OCI-LY1 (cell line): Measurements from ENCODE around the gene ETFDH.

Experiments
- H2AFZ ChIP-seq: fragments of 200-600 bp; sonication (generic), shearing (Covaris generic); 2 replicates; pipeline ENCODE4 v1.6.0; 2014; ENCODE audit warnings: antibody characterized with exemption, mild to moderate bottlenecking, low read length
- H3F3A ChIP-seq: fragments of 200-600 bp; sonication (generic), shearing (Covaris generic); 2 replicates; pipeline ENCODE4 v1.6.0; 2014; ENCODE audit warnings: mild to moderate bottlenecking, antibody characterized with exemption, low read length, moderate library complexity; ENCODE audit not compliant: insufficient read depth
- H3K27ac ChIP-seq: fragments of 200-600 bp; sonication (generic); 2 replicates; pipeline ENCODE4 v1.5.1; 2014; ENCODE audit warnings: low read length, mixed run types, mild to moderate bottlenecking, low read depth; ENCODE audit not compliant: poor library complexity, severe bottlenecking
- H3K27me3 ChIP-seq: fragments of 200-600 bp; sonication (generic); 2 replicates; pipeline ENCODE4 v1.6.0; 2014; ENCODE audit warnings: antibody characterized with exemption, mild to moderate bottlenecking, low read length, moderate library complexity; ENCODE audit not compliant: insufficient read depth
- H3K36me3 ChIP-seq: fragments of 200-600 bp; sonication (generic); 2 replicates; pipeline ENCODE4 v1.6.1; 2014; ENCODE audit warnings: mild to moderate bottlenecking, antibody characterized with exemption, low read length, moderate library complexity, mixed read lengths; ENCODE audit not compliant: insufficient read depth
- H3K4me1 ChIP-seq: fragments of 200-600 bp; sonication (generic); 2 replicates; pipeline ENCODE4 v1.5.1; 2014; ENCODE audit warnings: mild to moderate bottlenecking, low read length, moderate library complexity; ENCODE audit not compliant: insufficient read depth, severe bottlenecking
- H3K4me2 ChIP-seq: fragments of 200-600 bp; sonication (generic), shearing (Covaris generic); 2 replicates; pipeline ENCODE4 v1.6.1; 2014; ENCODE audit warnings: low read length
- H3K4me3 ChIP-seq: fragments of 200-600 bp; sonication (generic); 2 replicates; pipeline ENCODE4 v1.5.1; 2014; ENCODE audit warnings: low read length, low read depth, mild to moderate bottlenecking, mixed read lengths; ENCODE audit not compliant: poor library complexity, severe bottlenecking
- H3K79me2 ChIP-seq: fragments of 200-600 bp; shearing (Covaris generic); 2 replicates; pipeline ENCODE4 v1.6.1; 2016; ENCODE audit warnings: mixed run types, low read length, mixed read lengths; ENCODE audit not compliant: insufficient read depth
- H3K9ac ChIP-seq: fragments of 200-600 bp; sonication (generic), shearing (Covaris generic); 2 replicates; pipeline ENCODE4 v1.6.1; 2014; ENCODE audit warnings: mild to moderate bottlenecking, low read length, mixed read lengths
- H3K9me2 ChIP-seq: fragments of 200-600 bp; sonication (generic), shearing (Covaris generic); 2 replicates; pipeline ENCODE4 v1.6.1; 2014; ENCODE audit warnings: low read depth, mild to moderate bottlenecking, low read length, mixed read lengths
- H3K9me3 ChIP-seq: fragments of 200-600 bp; shearing (Covaris generic); 2 replicates; pipeline ENCODE4 v1.6.1; 2014; ENCODE audit warnings: low read length, mixed read lengths
- H4K20me1 ChIP-seq: fragments of 200-600 bp; sonication (generic), shearing (Covaris generic); 2 replicates; pipeline ENCODE4 v1.6.0; 2016; ENCODE audit warnings: mild to moderate bottlenecking, low read length; ENCODE audit not compliant: insufficient read depth
- CTCF ChIP-seq: fragments of 200-600 bp; sonication (generic), shearing (Covaris generic); IDR thresholded peaks from 2 replicates; pipeline ENCODE4 v1.5.1; 2017; ENCODE audit warnings: mild to moderate bottlenecking, antibody characterized with exemption, low read length, moderate library complexity, mixed read lengths
- EZH2 ChIP-seq: fragments of 200-600 bp; sonication (generic), shearing (Covaris generic); IDR thresholded peaks from 2 replicates; pipeline ENCODE4 v1.8.0; 2017; ENCODE audit warnings: borderline replicate concordance, mixed run types, mild to moderate bottlenecking, antibody characterized with exemption, low read length, moderate library complexity, mixed read lengths

Gene ETFDH

DNA sequence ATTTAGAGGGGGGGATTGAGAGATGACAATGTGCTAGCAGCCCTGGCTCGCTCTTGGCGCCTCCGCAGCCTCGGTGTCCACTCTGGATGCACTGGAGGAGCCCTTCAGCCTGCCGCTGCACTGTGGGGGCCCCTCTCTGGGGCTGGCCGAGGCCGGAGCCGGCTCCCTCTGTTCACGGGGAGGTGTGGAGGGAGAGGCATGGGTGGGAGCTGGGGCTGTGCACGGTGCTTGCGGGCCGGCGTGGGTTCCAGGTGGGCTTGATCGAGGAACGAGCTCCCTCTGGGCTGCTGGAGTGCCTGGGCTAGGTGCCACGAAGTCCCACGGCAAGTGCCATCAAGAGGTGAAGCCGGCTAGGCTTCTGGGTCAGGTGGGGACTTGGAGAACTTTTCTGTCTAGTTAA, 7.3 kb upstream of the ETFDH start:
- no peak overlapping the region for H3K9ac ChIP-seq
- no peaks in the 10 kb centered on the region for H3K9me3 ChIP-seq
- H3K79me2 ChIP-seq: peaks cover 9% of the 10 kb centered on the region; the same call in 1 of the 2 replicates
- no peak overlapping the region for H3K4me3 ChIP-seq
- no peaks in the 10 kb centered on the region for H3K27me3 ChIP-seq
- H3K36me3 ChIP-seq: no peaks in the 10 kb centered on the region
- no peak overlapping the region for H3K4me2 ChIP-seq
- no peak overlapping the region for H2AFZ ChIP-seq
- H3K9me2 ChIP-seq: no peaks in the 10 kb centered on the region
- H3K27ac ChIP-seq: no peak overlapping the region
- H4K20me1 ChIP-seq: no peaks in the 10 kb centered on the region
- TF ChIP-seq CTCF (no peak), EZH2 (no peak)
- no peaks in the 10 kb centered on the region for H3F3A ChIP-seq
- H3K4me1 ChIP-seq: no peaks in the 10 kb centered on the region

GRCh38 chr4:158666892-158667291, 5.2 kb upstream of the ETFDH start:
- H3K36me3 ChIP-seq: no peaks in the 10 kb centered on the region
- H3K79me2 ChIP-seq: peaks cover 16% of the 10 kb centered on the region
- H4K20me1 ChIP-seq: no peaks in the 10 kb centered on the region
- TF ChIP-seq CTCF: no peak
- TF ChIP-seq EZH2: no peak
- no peak overlapping the region for H2AFZ ChIP-seq
- no peaks in the 10 kb centered on the region for H3K9me2 ChIP-seq
- no peaks in the 10 kb centered on the region for H3F3A ChIP-seq
- H3K27ac ChIP-seq: no peak overlapping the region
- H3K9me3 ChIP-seq: no peaks in the 10 kb centered on the region
- no peak overlapping the region for H3K4me2 ChIP-seq
- peaks cover 11% of the 10 kb centered on the region for H3K4me1 ChIP-seq
- no peak overlapping the region for H3K9ac ChIP-seq
- no peaks in the 10 kb centered on the region for H3K27me3 ChIP-seq
- no peak overlapping the region for H3K4me3 ChIP-seq

DNA sequence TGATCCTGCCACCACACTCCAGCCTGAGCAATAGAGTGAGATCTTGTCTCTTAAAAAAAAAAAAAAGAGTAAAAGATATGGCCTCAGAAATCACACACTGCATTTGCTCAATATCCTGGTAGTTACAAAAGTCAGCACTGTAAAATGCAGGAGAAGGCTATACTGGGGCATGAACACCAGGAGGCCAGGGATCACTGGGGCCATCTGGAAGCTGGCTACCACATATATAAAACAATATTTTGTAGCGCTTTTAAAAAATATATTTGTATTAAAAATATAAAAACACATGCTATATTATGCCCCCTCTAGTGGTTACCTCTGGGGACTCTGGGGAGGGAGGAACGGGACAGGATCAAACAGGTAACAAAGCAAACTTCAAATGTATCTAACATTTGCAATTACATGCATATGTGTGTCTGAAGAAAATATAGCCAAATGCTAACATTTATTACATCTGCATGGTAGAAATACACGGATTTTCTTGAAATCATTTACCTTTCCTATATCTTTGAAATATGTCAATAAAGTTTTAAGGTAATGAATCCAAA, 4.4 kb upstream of the ETFDH start:
- Histone ChIP-seq H3K4me2 (no peak overlapping the region), H3K27ac (no peak overlapping the region), H3K79me2 (peaks cover 16% of the 10 kb centered on the region), H3K27me3 (no peaks in the 10 kb centered on the region), H3F3A (no peaks in the 10 kb centered on the region), H3K4me1 (peaks cover 13% of the 10 kb centered on the region), H3K9me3 (no peaks in the 10 kb centered on the region), H3K9me2 (no peaks in the 10 kb centered on the region), H4K20me1 (no peaks in the 10 kb centered on the region), H2AFZ (no peak overlapping the region), H3K9ac (no peak overlapping the region), H3K4me3 (no peak overlapping the region), H3K36me3 (no peaks in the 10 kb centered on the region)
- TF ChIP-seq EZH2: no peak
- TF ChIP-seq CTCF: peak; percentile 40
